Natural killer cell (primary cell): Measurements from ENCODE around the gene TMEM63B. TPM values are rescaled to one million over a fixed set of nuclear protein-coding genes. Genes with fewer than 3 reads are reported as not detected.
"Not testable (repeated sequence)": the region's sequence is repeated elsewhere in the genome, so short reads cannot be mapped to it uniquely, and the experiment has no call there.

ENCODE experiments used
- ATAC-seq, 3 donors: fragments of 150-1000 bp in 2 of 3; fragments of 200-7000 bp in 1 of 3; cut with Tn5 transposase; 1 replicate in 1 of 3; 2 replicates in 2 of 3; pipeline ENCODE4 v1.10.0; 2021; ENCODE audit warnings: mild to moderate bottlenecking in 2 of 3, moderate library complexity in 2 of 3
- DNase-seq, 2 donors: peaks; one replicate each; pipeline versions ENCODE4 v3.0.0 to v3.0.0-alpha.2; 2013 to 2021; ENCODE audit warnings: mixed read lengths in 1 of 2
- H3K27ac ChIP-seq: one replicate; pipeline ENCODE4 v1.5.1; 2013; ENCODE audit warnings: mild to moderate bottlenecking, low read length
- H3K27me3 ChIP-seq: one replicate; pipeline ENCODE4 v1.6.1; 2013; ENCODE audit warnings: low read length; ENCODE audit not compliant: control insufficient read depth, insufficient read depth
- H3K36me3 ChIP-seq: one replicate; pipeline ENCODE4 v1.6.1; 2013; ENCODE audit warnings: low read length; ENCODE audit not compliant: control insufficient read depth, insufficient read depth
- H3K4me1 ChIP-seq: one replicate; pipeline ENCODE4 v1.6.1; 2013; ENCODE audit warnings: low read length; ENCODE audit not compliant: control insufficient read depth, insufficient read depth
- H3K4me3 ChIP-seq: one replicate; pipeline ENCODE4 v1.5.1; 2013; ENCODE audit warnings: low read length
- H3K9me3 ChIP-seq: one replicate; pipeline ENCODE4 v1.6.1; 2013; ENCODE audit warnings: low read length; ENCODE audit not compliant: control insufficient read depth, insufficient read depth
- H3K27ac Mint-ChIP-seq, 2 donors: one replicate each; pipeline ENCODE4 v1.8.0; 2022; ENCODE audit warnings: mild to moderate bottlenecking in 2 of 2, mixed read lengths in 2 of 2, moderate library complexity in 1 of 2
- H3K27me3 Mint-ChIP-seq, 2 donors: one replicate each; pipeline ENCODE4 v1.8.0; 2022; ENCODE audit warnings: low read depth in 2 of 2, mixed read lengths in 2 of 2
- H3K36me3 Mint-ChIP-seq: one replicate; pipeline ENCODE4 v1.8.0; 2022; ENCODE audit warnings: mixed read lengths
- H3K4me1 Mint-ChIP-seq, 2 donors: one replicate each; pipeline ENCODE4 v1.8.0; 2022; ENCODE audit warnings: mixed read lengths in 2 of 2
- H3K4me3 Mint-ChIP-seq: one replicate; pipeline ENCODE4 v1.8.0; 2022; ENCODE audit warnings: mild to moderate bottlenecking, moderate library complexity, mixed read lengths
- H3K9me3 Mint-ChIP-seq, 2 donors: one replicate each; pipeline ENCODE4 v1.8.0; 2022; ENCODE audit warnings: mixed read lengths in 2 of 2
- CTCF ChIP-seq: fragments of 200-600 bp; IDR thresholded peaks from one replicate; pipeline ENCODE4 v1.8.0; 2022; ENCODE audit warnings: antibody characterized with exemption
- WGBS: methylation state at CpG from one replicate; pipeline ENCODE4 v1.1.7; 2013; ENCODE audit warnings: missing lambda C conversion rate; ENCODE audit not compliant: insufficient coverage; 5-methylcytosine and 5-hydroxymethylcytosine counted together
- intact Hi-C: fragments of 100-400 bp; cut with micrococcal nuclease; formaldehyde crosslinking; loops from one replicate; pipeline ENCODE4 v1.14.2; 2022
- total RNA-seq, 4 donors: library from RNA; stranded (reverse); fragments of 120-200 nt in 1 of 4; gene quantifications; one replicate each; pipeline versions ENCODE4 v1.2.3 to v1.2.4, GENCODE V29; 2013 to 2022

TMEM63B gene
- total RNA-seq, 3 donors from 2014 or later (not counting 1 experiment from before 2014, with no cell fraction given): 24.7 to 30.8 (median 28.1) TPM

GRCh38 chr6:44194326-44194725, 67.0 kb downstream of the TMEM63B start:
- peaks cover 11% of the 10 kb centered on the region in 2 donors for H3K4me1 Mint-ChIP-seq
- intact Hi-C loops: no loop called here
- H3K9me3 Mint-ChIP-seq: no peaks in the 10 kb centered on the region
- no peaks in the 10 kb centered on the region for H3K36me3 ChIP-seq
- WGBS: 92% methylated on average over 5 of the region's 5 CpGs
- DNase-seq (no peak), ATAC-seq (no peak)
- H3K27ac Mint-ChIP-seq: no peak overlapping the region
- no peaks in the 10 kb centered on the region for H3K36me3 Mint-ChIP-seq
- TF ChIP-seq CTCF: no peak
- no peaks in the 10 kb centered on the region for H3K9me3 ChIP-seq
- peaks cover 0 to 6% of the 10 kb centered on the region in 2 donors for H3K27me3 Mint-ChIP-seq
- no peak overlapping the region for H3K27ac ChIP-seq
- H3K4me1 ChIP-seq: peaks cover 9% of the 10 kb centered on the region
- H3K27me3 ChIP-seq: no peaks in the 10 kb centered on the region
- no peak overlapping the region for H3K4me3 Mint-ChIP-seq
- H3K4me3 ChIP-seq: no peak overlapping the region

DNA sequence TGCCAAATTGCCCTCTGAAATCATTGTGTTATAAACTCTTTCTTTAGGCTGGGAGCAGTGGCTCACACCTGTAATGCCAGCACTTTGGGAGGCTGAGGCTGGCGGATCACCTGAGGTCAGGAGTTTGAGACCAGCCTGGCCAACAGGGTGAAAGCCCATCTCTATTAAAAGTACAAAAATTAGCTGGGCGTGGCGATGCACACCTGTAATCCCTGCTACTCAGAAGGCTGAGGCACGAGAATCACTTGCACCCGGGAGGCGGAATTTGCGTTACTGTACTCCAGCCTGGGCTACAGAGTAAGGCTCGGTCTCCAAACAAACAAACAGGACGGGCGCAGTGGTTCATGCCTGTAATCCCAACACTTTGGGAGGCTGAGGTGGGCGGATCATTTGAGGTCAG, 69.0 kb downstream of the TMEM63B start:
- H3K4me1 ChIP-seq, H3K27me3 ChIP-seq, intact Hi-C loops, H3K27me3 Mint-ChIP-seq, H3K27ac ChIP-seq, H3K36me3 ChIP-seq, ATAC-seq, H3K36me3 Mint-ChIP-seq, H3K9me3 Mint-ChIP-seq, H3K4me3 Mint-ChIP-seq, H3K9me3 ChIP-seq, H3K27ac Mint-ChIP-seq, DNase-seq, H3K4me3 ChIP-seq: not testable (repeated sequence)
- H3K4me1 Mint-ChIP-seq: peaks cover 11% of the 10 kb centered on the region in 2 donors
- WGBS: 93% methylated on average over 11 of the region's 11 CpGs

DNA sequence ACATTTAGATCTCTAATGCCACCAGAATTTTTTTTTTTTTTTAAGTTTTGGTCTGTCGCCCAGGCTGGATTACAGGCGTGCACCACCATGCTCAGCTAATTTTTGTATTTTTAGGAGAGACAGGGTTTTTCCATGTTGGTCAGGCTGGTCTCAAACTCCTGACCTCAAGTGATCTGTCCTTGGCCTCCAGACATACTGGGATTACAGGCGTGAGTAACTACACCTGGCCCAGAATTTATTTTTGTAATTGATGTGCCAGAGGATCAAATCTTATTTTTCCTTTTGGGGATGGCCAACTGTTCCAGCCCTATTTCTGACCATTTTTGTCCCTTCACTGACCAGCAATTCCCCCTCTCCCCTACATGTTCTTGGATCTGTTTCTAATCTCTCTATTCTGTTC, 71.3 kb downstream of the TMEM63B start:
- H3K27me3 Mint-ChIP-seq: no peaks in the 10 kb centered on the region
- no peaks in the 10 kb centered on the region for H3K4me1 Mint-ChIP-seq
- no peak for TF ChIP-seq CTCF
- WGBS: 81% methylated on average over 3 of the region's 3 CpGs
- intact Hi-C loops: no loop called here
- no peak overlapping the region for H3K27ac Mint-ChIP-seq
- Histone ChIP-seq H3K36me3 (no peaks in the 10 kb centered on the region), H3K9me3 (no peaks in the 10 kb centered on the region), H3K27ac (no peak overlapping the region), H3K27me3 (no peaks in the 10 kb centered on the region), H3K4me1 (no peaks in the 10 kb centered on the region), H3K4me3 (no peak overlapping the region)
- H3K9me3 Mint-ChIP-seq: no peaks in the 10 kb centered on the region
- H3K36me3 Mint-ChIP-seq: no peaks in the 10 kb centered on the region
- no peak overlapping the region for H3K4me3 Mint-ChIP-seq
- ATAC-seq (no peak), DNase-seq (no peak)

DNA sequence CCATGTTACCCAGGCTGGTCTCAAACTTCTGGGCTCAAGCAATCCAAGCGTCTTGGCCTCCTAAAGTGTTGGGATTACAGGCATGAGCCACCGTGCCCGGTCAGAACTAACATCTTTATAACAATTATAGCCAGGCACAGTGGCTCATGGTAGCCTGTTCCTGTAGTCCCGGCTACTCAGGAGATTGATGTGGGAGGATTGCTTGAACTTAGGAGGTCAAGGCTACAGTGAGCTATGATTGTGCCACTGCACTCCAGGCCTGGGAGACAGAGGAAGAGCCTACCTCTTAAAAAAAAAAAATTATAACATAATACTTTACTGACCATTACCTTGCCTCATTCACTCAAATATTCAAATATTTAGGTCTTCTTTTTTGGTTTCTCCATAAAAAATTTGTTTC, 72.5 kb downstream of the TMEM63B start:
- Histone ChIP-seq H3K4me1 (no peaks in the 10 kb centered on the region), H3K27me3 (no peaks in the 10 kb centered on the region), H3K36me3 (no peaks in the 10 kb centered on the region), H3K4me3 (no peak overlapping the region), H3K27ac (no peak overlapping the region), H3K9me3 (no peaks in the 10 kb centered on the region)
- 82% methylated on average over 3 of the region's 4 CpGs for WGBS
- Mint-ChIP-seq H3K4me3 (no peak overlapping the region), H3K9me3 (no peaks in the 10 kb centered on the region), H3K27me3 (no peaks in the 10 kb centered on the region), H3K4me1 (no peaks in the 10 kb centered on the region), H3K27ac (no peak overlapping the region), H3K36me3 (no peaks in the 10 kb centered on the region)
- intact Hi-C loops: no loop called here
- no peak for DNase-seq
- TF ChIP-seq CTCF: no peak
- ATAC-seq: no peak
